GM19099 (cell line): ENCODE results near the gene SYNE3.

Source experiments
- POLR2A ChIP-seq: IDR thresholded peaks from 3 replicates; pipeline ENCODE4 v1.6.1; 2011; ENCODE audit warnings: low read depth; ENCODE audit not compliant: insufficient read length; ENCODE audit errors: extremely low read depth

Gene SYNE3

GRCh38 chr14:95474941-95475340, 41.5 kb downstream of the SYNE3 start:
- TF ChIP-seq POLR2A = no peak

- TF ChIP-seq POLR2A = no peak
Observed at GRCh38 chr14:95474486-95474885, 42.0 kb downstream of the SYNE3 start.

- no peak for TF ChIP-seq POLR2A
Observed at GRCh38 chr14:95472819-95473251, 43.6 kb downstream of the SYNE3 start.

- no peak for TF ChIP-seq POLR2A
Observed at GRCh38 chr14:95471476-95471875, 45.0 kb downstream of the SYNE3 start.

- TF ChIP-seq POLR2A = no peak
Observed at GRCh38 chr14:95471016-95471415, 45.4 kb downstream of the SYNE3 start.

GRCh38 chr14:95469134-95469481, 47.3 kb downstream of the SYNE3 start:
- no peak for TF ChIP-seq POLR2A

- no peak for TF ChIP-seq POLR2A
Observed at GRCh38 chr14:95468448-95469133, 47.9 kb downstream of the SYNE3 start.

GRCh38 chr14:95467657-95468056, 48.8 kb downstream of the SYNE3 start:
- TF ChIP-seq POLR2A = no peak

- TF ChIP-seq POLR2A = no peak
Observed at GRCh38 chr14:95467232-95467631, 49.2 kb downstream of the SYNE3 start.
